Measurements from ENCODE around the gene SLC25A22.
A peak's percentile ranks its signal among the peaks of the same experiment; 100 is the strongest.

SLC25A22 gene

DNA sequence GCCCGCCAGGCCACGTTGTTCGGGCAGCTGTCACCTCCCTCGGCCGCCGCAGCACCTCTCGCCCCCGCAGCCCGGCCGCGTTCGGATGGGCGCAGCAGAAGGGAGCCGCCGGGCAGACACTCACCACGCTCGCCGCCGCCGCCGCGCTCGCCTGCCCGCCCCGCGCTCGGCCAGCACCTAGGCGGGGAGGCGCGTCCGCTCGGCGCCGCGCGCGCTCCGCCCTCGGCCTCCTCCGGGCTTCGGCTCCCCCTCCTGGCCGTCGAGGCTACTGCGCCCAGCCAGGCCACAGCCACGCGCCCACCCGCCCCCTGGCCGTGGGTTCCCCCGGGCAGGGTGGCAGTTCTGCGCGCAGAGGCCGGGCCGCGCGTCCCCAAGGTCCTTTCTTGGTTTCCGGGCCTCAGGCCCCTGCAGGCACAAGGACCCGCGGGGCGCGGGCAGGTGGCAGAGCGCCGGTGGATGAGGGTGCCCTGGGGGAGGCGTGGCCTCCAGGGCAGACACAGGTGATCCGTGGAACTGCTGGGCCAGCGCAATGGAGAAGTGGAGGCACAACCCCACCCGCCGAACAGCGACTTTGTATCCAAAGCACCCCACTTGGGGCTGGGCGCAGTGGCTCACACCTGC lies at the start of gene SLC25A22:
TSS of gene SLC25A22 (minus strand) at position 189 of the 621 bp plus-strand sequence. CDS start 3,275 bp downstream, outside the sequence.
- peak; percentile 88 for DNase-seq

DNA sequence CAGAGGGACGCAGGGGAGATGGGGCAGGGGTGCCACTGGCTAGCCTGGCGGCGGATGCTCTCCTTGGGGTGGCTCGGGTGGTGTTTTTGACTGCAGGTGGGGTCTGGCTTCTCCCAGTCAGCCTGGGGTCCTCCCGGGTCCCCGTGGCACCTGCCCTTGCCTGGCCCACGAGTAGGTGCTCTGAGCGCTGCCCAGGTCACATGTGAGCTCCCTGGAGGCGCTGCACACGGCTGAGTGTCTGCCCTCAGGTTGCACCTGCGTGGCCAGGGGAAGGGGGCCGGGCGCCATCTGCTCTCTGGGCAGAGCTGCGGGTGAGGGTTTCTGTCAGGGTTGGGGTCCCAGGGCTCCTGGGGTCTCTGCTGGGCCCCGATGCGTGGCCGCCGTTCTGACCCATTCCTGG lies 49.8 kb upstream of the SLC25A22 start:
- no peak for DNase-seq

DNA sequence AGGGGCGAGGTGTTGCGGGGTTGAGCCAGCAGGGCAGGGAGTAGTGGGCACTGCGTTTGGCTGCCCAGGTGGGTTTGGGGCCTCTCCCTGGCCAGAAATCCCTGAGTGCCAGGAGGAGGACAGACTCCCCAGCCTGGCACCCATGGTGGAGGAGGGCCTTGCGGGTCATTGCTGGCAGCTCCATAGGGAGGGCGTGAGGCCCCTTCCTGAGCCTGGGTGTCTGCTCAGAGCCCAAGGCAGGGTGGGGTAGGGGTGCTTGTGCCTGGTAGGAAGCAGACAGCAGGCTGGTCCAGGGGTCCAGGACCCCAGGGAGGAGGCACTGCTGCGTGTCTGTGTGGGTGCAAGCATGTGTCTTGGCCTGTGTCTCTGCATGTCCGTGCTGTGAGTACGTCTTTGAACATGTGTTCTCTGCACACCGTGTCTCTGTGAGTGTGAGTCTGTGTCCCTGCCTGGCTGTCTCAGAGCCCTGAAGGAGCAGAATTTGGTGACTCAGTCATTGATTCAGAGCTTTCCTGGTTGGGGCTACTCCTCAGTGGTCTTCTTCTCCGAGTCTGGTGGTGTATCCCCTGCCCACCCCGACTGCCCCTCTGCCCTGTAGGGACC lies 48.5 kb upstream of the SLC25A22 start:
- no peak for DNase-seq

DNA sequence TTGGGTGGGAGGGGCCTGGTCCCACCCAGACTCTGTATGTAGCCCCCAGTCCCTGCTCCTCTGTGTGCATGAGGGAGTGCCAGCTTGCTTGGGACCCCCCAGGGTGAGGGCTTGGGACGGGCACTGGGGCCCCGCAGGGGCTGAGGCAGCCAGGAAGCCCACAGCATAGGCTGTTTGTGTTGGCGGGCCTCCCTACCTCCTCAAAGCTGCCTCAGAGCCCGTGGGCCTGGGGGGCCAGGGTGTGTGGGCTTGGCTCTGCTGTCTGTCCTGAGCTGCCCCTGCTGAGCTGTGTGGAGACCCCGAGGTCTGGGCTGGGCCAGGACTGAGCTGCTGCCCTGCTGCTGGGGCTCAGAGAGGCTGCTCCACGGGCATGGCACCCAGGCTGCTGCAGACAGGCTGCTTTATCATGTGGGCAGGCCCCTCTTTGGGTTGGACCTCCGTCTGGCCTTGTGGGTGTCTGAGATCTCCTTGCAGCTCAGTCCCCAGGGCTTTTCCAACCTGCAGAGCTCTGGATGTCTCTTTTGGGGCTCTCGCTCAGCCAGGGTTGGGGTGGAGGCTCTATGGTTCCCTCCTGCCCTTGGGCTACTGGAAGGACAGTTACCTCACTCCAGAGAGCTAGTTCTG lies 47.9 kb upstream of the SLC25A22 start:
- DNase-seq: peak; percentile 82

DNA sequence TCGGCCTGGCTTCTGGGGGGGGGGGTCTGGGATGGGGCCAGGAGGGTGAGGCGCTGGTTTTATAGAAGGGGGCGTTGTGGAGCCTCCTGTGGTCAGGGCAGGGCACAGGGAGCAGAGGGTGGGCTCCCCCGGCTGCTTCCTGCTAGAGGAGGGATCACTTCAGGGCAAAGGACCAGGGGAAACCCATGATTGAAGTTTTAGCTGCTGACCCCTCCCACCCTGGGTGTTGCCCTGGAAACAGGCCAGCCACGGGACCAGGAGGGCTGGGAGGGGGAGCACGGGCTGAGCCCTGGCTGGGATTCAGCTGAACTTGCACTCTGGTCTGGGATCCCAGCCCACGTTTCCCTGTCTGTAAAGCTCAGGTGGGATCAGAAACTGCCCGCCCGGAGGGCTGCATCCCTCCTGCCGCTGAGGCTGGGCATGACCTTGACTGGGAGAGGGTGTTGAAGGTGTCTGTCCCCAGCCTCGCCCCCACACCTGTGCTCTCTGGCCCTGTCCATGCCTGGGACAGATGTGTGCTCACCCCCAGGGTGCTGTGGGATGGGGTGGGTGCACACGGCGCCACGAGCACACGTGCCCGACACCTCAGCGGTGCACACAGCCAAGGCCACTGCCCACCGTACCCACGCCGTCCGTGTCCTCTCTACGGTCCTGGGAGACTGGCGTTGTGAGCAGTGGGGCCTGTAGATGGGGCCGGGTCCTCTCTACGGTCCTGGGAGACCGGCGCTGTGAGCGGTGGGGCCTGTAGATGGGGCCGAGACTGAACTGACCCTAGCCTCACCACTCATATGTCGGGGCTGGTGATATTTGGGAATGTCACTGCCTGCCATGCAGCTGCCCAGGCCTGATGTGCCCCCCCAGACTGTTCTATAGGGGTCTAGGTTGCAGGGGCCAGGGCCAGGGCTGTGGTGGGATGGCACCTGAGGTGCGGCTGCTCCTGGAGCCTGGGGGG lies 46.9 kb upstream of the SLC25A22 start:
- peak; percentile 94 for DNase-seq

DNA sequence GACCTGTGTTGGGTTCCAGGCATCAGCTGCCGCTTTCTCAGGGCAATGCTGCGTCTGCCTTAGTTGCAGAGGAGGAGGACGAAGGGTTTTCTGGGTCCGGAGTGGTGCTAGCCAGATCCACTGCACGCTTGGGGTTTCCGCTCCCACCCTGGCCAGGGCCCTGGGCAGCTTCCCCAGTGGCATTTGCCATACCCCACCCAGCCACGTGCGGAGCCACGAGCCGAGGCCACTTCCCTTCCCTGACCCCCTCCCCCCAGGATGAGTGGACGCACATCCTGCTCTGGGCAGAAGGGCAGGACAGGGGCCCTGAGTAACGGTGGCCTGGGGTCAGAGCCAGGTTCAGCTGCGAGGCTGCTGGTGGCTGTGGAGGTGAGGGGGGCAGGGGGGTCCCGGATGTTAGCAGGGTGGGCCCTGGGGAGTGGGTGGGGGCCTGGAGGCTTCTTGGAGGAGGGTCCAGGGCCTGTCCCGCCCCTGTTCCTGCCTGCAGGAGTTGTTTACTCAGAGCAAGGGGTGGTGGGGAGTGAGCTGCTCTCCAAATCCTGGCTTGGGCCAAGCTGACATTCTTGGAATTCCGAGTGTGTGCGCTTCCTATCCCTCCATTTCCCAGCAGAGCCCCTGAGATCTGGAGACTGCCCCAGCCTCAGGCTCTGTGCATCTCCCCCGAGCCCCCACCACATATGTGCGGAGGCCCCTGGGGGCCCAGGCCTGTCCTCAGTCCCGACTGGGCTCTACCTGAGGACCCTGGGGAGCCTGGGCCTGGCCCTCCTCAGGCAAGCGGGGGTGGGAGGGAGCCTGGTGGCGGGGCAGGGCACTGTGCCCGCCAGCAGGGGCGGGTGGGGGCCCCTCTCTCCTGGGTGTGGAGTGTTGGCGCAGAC lies 46.0 kb upstream of the SLC25A22 start:
- peak; percentile 50 for DNase-seq

DNA sequence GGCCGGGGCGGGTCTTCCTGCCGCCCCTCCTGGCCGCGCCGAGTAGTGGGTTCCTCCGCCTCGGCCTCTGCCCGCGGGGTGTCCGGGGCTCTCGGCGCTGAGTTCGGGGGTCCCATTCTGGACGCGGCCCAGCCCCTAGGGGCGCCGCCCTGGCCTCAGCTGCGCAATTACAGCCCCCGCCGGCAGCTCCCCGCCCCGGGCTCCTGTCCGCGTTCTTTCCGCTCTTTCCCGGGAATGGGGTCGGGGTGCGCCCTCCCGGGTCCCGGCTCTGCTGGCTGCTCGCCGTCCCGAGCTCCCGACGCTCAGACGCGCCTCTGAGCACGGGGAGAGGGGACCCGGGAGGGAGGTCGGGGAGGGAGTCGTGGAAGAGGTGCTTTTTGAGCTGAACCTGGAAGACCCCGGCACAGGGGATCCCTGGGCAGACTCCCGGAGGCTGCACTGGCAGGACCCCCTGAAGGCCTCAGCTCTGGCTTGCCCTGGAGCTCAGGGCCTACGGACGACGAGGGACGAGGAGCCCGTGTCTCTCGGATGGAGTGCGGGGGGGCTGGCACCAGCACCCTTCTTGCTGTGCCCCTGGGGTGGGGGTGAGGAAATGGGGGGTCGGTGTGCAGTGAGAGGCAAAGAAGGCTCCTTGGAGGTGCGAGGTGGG lies 45.1 kb upstream of the SLC25A22 start:
- DNase-seq: no peak

- peak; percentile 95 for DNase-seq
Measured at GRCh38 chr11:842370-843002, 44.4 kb upstream of the SLC25A22 start, which contains the start of the genes POLR2L and TSPAN4. POLR2L (minus strand) TSS chr11:842529; CDS start chr11:842508, 21 bp downstream. TSPAN4 (plus strand) TSS chr11:842852; CDS start chr11:850305, 7,453 bp downstream.

GRCh38 chr11:841981-842369 lies 43.9 kb upstream of the SLC25A22 start:
- peak; percentile 55 for DNase-seq

DNA sequence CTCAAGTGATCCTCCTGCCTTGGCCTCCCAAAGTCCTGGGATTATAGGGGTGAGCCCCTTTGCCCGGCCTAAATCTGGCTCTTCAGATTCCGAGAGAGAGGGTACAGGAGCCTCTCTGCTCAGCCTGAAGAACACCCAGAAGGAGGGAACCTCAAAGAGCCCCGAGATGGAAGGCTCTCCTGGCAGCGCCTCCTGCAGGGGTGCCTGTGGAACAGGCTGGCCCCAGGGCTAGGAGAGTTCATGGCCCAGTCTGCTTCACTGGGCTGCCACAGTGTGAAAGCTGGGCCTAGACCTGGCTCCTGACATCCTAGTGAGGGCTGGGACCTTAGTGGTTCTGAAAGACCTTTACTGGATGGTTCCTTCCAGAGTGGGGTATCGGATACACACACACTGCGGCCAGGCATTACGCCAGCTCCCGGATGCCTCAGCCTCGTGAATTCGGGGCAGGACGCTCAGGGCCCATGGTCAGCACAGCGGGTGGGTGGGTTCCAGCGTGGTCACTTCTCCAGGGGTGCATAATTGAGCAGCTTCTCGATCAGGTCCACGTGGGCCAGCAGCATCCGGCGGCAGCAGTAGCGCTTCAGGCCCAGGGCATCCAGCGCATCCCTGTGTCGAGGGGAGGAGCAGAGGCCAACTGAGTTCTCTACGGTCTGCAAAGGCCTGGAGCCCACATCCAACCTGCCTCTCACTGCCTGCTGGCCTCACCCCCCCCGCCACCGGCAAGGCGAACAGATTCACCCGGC lies 42.0 kb upstream of the SLC25A22 start:
- peak; percentile 50 for DNase-seq

DNA sequence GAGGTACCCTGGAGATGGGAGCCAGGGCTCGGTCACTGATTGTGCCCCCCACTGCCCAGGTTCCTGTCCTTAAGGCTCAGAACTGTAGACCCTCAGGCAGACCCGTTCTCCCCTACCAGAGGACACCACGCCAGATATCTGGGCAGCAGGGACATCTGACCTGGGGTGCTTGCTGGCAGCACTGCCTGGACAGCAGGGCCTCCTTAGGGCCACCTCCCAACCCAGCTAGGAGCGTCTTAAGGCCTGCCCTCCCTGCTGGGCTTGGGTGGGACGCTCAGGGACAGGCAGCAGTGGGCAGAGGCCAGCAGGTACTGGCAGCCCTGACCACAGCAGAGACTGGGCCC lies 41.2 kb upstream of the SLC25A22 start:
- no peak for DNase-seq

- peak; percentile 54 for DNase-seq
Measured at GRCh38 chr11:838441-839279, 40.6 kb upstream of the SLC25A22 start.

DNA sequence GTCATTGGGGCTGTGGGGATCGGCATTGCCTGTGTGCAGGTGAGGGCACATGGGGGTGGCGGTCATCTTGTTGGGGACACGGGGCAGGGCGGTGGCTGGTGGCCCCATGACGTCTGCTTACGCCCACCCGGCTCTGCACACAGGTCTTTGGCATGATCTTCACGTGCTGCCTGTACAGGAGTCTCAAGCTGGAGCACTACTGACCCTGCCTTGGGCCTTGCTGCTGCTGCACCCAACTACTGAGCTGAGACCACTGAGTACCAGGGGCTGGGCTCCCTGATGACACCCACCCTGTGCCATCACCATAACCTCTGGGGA lies 39.9 kb upstream of the SLC25A22 start:
- no peak for DNase-seq

- peak; percentile 68 for DNase-seq
Measured at GRCh38 chr11:837189-837989, 39.3 kb upstream of the SLC25A22 start.

DNA sequence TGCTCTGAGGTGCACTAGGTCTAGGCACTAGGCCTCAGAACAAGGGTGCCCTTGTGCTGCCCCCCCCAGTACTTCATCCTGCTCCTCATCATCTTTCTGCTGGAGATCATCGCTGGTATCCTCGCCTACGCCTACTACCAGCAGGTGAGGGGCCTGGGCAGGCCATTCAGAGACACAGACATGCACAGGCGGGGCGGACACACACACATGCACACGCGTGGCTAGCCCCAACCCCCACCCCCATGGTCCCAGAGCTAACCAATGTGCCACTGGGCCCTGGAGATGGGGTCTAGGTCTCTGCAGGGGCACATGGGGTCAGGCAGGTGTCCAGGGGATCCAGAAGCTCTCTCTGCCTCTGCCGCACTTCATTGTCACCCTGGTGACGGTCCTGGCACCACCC lies 38.6 kb upstream of the SLC25A22 start:
- no peak for DNase-seq

- no peak for DNase-seq
Measured at GRCh38 chr11:836274-836673, 38.2 kb upstream of the SLC25A22 start.

GRCh38 chr11:834371-835316 lies 36.6 kb upstream of the SLC25A22 start:
- peak; percentile 47 for DNase-seq

All from hematopoietic multipotent progenitor cell treated with erythropoietin and hydrocortisone succinate and interleukin-3 and kit ligand, for 6 days (in vitro differentiated cells).